SKM-1 treated with dmso at 0.1 percent for 144 hours (cell line): Measurements from ENCODE around the gene IL2RA.
"Not testable (repeated sequence)": the region's sequence is repeated elsewhere in the genome, so short reads cannot be mapped to it uniquely, and the experiment has no call there.

ENCODE experiments used
- DNase-seq: peaks from one replicate; lab custom pipeline; 2025; ENCODE audit not compliant: unreplicated experiment; lab: John Stamatoyannopoulos, UW

IL2RA gene

DNA sequence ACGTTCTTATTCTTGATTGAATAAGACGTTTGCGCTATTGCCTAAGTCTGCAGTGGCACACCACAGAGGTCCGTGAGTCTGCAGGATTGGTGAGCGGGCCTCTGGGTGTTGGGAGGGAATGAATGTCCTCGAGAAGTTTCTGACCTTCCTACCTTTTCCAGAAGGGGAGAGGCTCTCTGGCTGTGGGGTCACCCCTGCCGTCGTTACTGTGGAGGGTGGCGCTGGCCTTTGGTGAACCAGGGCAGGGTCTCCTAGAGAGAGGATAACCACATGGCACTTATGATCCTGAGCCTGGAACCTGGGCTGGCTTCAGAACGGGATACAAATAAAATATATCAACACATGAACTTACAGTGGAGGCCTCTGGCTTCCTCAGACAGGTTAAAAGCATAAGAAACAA is 98.6 kb downstream of the IL2RA start:
- no peak for DNase-seq

- no peak for DNase-seq
These were observed 99.1 kb downstream of the IL2RA start for GRCh38 chr10:5963071-5963470.

- DNase-seq: not testable (repeated sequence)
These were observed 99.7 kb downstream of the IL2RA start for GRCh38 chr10:5962358-5962940.

GRCh38 chr10:5961405-5962100 is 100.6 kb downstream of the IL2RA start:
- DNase-seq: no peak

DNA sequence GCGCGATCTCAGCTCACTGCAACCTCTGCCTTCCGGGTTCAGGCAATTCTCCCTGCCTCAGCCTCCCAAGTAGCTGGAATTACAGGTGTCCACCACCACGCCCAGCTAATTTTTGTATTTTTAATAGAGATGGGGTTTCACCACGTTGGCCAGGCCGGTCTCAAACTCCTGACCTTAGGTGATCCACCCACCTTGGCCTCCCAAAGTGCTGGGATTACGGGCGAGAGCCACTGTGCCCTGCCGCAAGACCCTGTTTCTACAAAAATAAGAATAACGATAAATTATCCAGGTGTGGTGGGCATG is 101.2 kb downstream of the IL2RA start:
- not testable (repeated sequence) for DNase-seq
